NCI-H2227 treated with DMSO at 0.1 percent for 48 hours (cell line): ENCODE measurements around the gene PHACTR1.
"Not testable (repeated sequence)": the region's sequence is repeated elsewhere in the genome, so short reads cannot be mapped to it uniquely, and the experiment has no call there.

ENCODE experiments used
- DNase-seq: peaks from one replicate; lab custom pipeline; 2025; lab: John Stamatoyannopoulos, UW

PHACTR1 gene

DNA sequence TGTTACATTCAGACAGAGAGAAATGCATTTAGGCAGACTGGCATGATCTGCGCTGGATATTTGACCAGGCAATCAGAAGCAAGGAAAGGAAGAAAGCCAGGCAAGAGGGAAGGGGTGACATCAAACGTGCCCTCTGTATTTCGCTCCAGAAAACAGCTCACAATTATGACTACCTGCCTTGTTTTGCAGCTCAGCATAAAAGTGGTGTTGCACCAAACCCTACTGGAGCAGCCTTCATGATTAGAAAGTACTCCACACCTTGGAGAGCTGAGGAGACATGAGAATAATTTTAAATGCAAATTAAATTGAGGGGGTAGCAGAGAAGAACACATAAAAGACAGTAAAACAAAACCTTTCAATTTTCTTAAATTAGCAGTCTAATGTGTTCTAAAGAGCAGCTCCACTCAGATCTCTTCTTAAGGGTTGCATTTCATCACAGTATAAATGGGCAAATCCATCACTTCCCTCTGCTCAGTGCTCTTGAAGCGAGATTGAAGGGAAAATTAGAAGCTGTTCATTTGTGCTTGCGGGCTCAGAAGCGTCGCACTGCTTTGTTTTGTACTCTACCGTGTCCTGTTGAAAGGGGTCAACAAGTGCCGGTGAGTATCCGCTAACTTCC lies at the start of gene PHACTR1:
TSS of gene PHACTR1 (plus strand) at position 470 of the 619 bp plus-strand sequence.
- DNase-seq, result peak; percentile 39

DNA sequence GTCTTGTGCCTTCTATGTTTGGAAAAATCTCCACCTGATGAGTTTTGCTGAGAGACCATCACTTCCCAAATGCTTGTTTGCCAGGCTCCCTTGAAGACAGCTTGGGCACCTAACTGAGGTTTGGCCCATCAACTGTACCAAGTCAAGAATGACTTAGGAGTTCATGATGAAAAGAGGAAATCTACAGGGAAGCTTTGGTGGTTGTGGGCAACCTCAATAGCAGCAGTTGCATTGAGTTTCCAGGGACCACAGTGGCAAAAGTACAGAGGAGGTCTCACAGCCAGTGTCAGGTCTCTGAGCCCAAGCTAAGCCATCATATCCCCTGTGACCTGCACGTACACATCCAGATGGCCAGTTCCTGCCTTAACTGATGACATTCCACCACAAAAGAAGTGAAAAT lies 49.7 kb upstream of the PHACTR1 start:
- no peak for DNase-seq

DNA sequence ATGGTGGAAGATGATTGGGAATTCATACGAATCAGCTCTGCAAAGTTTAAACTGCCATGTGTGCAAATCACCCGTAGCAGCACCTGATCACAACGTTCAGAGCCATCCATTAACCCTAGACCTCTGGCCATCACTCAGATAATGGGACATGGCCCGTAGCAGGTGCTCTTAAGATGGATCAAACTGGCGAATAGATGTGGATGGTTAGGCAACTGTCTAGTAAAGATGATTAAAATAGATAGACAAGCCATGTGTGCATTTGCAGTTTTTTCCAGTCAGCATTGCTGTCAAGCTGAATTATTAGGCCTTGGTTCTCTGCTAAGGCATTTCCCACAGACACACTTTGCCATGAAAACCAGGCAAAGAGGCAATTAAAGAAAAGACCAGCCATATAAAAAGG lies 40.6 kb upstream of the PHACTR1 start:
- no peak for DNase-seq

GRCh38 chr6:12679341-12679740 lies 37.2 kb upstream of the PHACTR1 start:
- no peak for DNase-seq

- DNase-seq, result no peak
Measured at GRCh38 chr6:12693122-12693521, 23.4 kb upstream of the PHACTR1 start.

- no peak for DNase-seq
Measured at GRCh38 chr6:12698298-12698697, 18.3 kb upstream of the PHACTR1 start.

DNA sequence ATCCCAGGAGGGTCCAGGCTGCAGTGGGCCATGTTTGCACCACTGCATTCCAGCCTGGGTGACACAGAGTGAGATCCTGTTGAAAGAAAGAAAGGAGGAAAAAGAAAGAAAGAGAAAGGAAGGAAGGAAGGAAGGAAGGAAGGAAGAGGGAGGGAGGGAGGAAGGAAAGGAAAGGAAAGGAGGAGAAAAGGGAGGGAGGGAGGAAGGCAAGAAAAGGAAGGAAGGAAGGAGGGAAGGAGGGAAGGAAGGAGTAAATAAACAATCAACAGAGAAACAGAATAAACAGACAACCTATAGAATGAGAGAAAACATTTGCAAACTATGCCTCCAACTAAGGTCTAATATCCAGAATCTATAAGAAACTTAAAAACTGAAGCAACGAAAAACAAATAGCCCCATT lies 11.6 kb upstream of the PHACTR1 start:
- DNase-seq, result no peak

DNA sequence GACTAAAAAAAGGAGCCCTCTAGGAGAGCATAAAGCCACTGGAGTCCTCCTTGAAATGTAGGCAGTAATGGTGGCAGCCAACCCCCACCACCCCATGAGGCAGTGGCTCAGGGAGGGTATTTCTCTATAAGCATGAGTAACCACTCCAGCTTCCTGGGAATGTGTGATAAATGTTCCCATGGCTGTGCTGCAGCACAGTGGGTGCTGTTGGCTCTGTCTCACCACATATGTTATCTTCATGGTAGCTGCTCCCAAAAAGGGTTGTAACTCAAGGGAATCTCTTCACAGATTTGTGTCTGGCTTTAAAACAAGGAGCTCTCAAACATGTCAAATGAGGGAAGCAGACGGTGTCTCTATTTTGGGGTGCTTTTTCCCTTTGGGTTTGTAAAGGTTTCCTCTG lies 7.5 kb upstream of the PHACTR1 start:
- no peak for DNase-seq

- no peak for DNase-seq
Measured at GRCh38 chr6:12709556-12710232, 6.9 kb upstream of the PHACTR1 start.

DNA sequence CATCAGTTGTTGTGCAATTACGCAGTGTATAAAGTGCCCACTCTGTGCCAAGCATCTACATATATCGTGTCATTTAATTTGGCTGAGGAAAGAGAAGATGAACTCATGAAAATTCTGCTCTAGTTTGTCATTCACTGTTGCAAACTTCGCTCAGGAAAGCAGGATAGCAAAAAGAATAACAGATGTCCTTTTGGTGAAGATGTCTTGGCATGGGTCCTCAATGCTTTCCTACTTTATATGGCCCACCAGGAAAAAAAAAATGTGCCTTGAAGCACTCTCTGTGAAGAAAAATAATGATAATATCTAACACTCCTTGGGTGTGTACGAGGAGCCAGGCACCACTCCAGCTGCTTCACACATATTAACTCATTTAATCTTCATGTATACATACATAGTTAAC lies 5.6 kb upstream of the PHACTR1 start:
- DNase-seq, result no peak

- DNase-seq, result no peak
Measured at GRCh38 chr6:12714022-12714421, 2.5 kb upstream of the PHACTR1 start.

GRCh38 chr6:12715437-12715836 lies 1.1 kb upstream of the PHACTR1 start:
- DNase-seq, result no peak

DNA sequence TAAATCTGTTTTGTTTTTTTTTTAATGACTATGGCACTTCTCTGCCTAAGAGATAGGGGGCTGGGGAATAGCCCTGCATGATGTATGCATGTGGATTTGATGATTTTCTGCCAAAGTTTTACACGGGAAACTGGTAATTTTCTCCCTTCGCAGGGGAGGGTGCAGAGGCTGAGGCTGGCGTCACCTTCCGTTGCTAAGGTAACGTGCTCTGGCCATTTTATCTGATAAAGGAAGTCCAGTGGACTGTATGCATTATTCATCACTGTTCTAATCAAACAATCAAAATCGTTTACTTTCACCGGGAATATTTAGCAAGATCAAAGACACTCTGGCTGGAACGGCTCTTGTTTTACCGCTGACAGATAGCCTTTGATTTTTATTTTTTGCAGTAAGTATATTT lies 789 bp downstream of the PHACTR1 start:
- DNase-seq, result peak; percentile 30

DNA sequence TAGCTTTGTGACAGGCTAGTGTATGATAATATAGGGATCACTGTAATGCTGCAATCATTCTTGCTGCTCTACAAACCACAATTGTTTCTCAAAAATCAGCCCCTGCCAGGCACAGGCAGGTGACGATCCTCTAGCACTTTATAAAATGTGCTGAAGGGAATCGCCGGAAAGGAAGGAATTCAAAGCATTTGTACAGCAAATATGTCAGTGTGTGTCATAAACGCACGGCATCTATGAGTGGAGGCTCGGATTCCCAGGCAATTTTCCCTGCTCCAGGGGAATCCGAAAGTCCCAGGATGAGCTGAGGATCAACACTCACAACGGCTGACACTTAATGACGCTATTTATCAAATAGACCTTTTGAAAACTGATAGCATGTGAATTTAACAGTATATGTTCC lies 1.4 kb downstream of the PHACTR1 start:
- no peak for DNase-seq

DNA sequence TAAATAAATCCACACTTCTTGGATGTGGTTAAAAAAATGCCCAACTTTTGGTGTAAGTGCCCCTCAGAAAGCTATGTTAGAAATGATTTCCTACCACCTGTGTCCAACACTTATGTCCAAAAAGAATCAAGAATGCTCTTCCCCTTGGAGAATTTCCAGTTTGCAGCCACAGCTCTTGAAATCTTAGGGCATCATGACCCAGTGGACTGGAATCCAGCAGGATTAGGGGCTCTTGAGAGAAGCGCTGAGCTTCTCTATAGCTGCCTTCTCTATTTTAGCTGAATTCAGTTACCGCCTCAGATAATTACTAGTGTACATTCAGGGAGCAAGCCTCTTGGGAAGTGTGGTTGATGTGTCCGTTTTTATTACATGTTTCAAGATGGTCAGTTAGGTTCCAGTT lies 2.5 kb downstream of the PHACTR1 start:
- DNase-seq, result peak; percentile 45

- no peak for DNase-seq
Measured at GRCh38 chr6:12720310-12720709, 3.7 kb downstream of the PHACTR1 start.

DNA sequence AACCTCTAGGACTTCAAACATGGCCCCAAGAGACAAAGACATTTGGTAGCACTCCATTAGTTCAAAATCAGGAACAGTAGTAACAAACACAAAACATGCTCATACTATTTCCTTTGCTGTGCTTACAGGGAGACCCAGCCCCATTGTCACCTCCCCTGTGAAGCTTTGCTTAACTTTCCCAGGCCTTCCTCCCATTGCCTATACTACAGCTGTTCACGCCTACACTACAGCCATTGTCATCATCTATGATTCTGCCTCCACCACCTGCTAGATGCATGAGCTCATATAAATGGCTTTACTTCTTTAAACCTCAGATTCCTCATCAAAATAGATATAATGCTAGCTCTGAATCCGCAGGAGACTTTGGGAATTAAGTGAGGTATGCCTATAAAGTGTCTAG lies 8.7 kb downstream of the PHACTR1 start:
- DNase-seq, result no peak

DNA sequence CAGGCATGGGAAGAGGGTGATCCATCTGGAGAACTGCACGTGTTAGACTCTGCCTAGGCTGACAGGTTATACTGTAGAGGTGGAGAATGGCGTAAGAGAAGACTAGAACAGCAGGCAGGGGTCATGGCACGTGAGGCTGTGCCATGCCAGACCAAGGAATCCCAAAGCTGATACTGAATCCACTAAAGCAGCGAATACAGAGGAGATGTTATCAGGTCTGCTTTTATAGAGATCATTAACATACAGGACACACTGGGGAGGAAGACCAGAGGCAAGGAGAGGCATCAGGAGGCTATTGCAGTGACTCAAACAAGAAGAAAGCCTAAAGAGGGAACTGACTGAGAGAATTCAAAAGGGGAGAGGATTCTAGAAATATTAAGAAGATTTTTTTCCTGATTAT lies 12.9 kb downstream of the PHACTR1 start:
- no peak for DNase-seq

- DNase-seq, result not testable (repeated sequence)
Measured at GRCh38 chr6:12730809-12731208, 14.2 kb downstream of the PHACTR1 start.

DNA sequence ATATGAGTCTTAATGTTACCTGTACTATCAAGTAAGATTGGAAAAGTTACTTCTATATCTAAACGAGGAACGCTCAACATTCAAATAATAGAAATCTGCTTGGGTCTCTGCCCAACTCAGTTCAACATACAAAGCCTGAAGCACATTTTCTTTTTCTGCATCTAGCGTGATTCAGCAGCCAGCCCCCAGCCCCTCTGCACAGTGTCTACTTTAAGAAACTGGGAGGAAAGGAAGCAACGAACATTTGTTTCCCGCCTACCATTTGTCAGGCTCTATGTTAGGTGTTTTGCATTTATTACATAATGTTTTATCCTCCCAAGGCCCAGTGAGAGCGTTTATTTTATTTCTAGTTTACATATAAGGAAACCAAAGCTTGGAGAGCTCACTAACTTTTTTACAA lies 17.3 kb downstream of the PHACTR1 start:
- peak; percentile 5 for DNase-seq

DNA sequence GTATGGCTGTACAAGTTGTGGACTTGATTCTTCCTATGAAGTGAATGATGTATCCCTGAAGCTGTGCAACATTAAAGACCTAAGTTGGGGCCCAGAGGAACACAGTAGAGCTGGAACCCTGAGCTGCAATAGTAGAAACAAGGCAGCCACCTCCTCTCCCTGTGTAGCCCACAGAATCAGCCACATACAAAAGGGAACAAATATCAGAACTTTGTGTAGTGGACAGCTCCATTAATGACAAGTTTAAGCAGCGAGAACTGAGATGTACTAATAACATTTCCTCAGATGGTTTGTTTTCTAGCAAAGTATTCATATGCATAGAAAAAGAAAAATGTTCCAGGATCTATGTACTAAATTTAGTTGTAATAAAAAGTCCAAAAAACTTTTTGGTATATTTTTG lies 19.2 kb downstream of the PHACTR1 start:
- no peak for DNase-seq

DNA sequence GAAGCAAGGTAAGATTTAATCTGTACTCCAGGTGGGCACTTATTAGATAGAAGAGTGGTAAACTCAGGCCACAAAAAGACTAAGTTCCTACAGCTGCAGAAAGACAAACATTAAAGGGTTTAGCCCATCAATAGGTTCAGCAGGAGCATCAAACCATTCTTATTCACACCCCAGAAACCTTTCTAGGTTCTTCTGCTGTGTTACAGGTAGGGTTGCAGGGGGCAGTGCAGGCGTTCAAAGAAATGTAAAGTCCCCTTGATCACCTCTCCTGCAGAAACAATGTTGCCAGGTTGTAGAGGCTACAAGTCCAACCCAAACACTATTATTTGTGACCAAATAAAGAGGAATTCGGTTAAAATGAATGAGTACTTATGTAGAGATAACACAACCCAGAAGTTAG lies 31.8 kb downstream of the PHACTR1 start:
- no peak for DNase-seq

DNA sequence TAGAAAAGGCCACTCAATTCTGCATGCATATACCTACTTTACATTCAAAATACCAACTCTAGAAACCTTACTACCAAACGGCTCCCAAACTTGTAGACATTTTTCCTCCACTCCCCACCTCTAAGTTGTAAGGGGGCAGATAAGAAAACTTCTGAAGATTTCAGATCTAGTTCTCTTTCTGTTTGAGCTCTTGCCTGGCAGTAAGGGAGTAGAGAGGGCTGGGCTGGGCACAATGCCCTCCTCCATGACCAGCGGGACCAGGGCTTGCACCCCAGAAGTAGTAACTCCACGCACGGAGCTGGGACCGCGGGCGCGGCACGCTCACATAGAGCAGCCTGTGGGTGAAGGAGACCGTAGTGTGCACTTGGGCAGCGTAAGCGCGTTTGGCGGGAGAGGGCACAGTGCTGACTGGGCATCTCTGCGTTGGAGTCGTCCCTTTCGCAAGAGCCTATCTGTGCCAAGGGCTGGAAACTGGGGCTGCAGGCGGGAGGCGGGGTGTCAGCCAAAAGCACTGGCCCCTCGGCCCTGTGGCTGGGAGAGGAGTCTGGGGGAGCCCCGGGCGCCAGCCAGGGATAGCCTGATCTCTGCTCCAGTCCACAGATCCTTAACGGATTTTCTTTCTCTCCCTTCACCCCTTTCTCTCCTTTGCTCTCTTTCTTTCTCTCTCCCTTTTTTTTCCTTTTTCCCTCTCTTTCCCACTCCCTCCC lies 32.4 kb downstream of the PHACTR1 start:
- peak; percentile 67 for DNase-seq
